ENCODE data around the gene NCMAP.

Gene NCMAP

GRCh38 chr1:24586970-24587820 is 31.3 kb downstream of the NCMAP start:
- peak overlapping the region; percentile 27 for H3K4me2 ChIP-seq
- no peaks in the 10 kb centered on the region for H3K79me2 ChIP-seq (ENCODE audit: insufficient read depth, low read depth)
- peak overlapping the region; percentile 64 for H2AFZ ChIP-seq (ENCODE audit: low read depth)
- peak; percentile 85 for TF ChIP-seq CTCF (conservative IDR thresholded peaks at IDR 0.05; ENCODE audit: low read depth, low read length)
- no peak overlapping the region for H3K9ac ChIP-seq
- no peaks in the 10 kb centered on the region for H4K20me1 ChIP-seq (ENCODE audit: insufficient read depth)
- H3K27me3 ChIP-seq (ENCODE audit: insufficient read depth, low read depth), result no peaks in the 10 kb centered on the region
- H3K36me3 ChIP-seq (ENCODE audit: insufficient read depth), result no peaks in the 10 kb centered on the region
- H3K4me3 ChIP-seq (IDR thresholded peaks at IDR 0.05; ENCODE audit: insufficient read depth, low read depth, low read length), result no peak overlapping the region
- peaks cover 22% of the 10 kb centered on the region for H3K4me1 ChIP-seq (ENCODE audit: low read depth, poor library complexity, severe bottlenecking)
- no peak overlapping the region for H3K27ac ChIP-seq

GRCh38 chr1:24588573-24588972 is 32.7 kb downstream of the NCMAP start:
- peaks cover 22% of the 10 kb centered on the region for H3K4me1 ChIP-seq (ENCODE audit: low read depth, poor library complexity, severe bottlenecking)

GRCh38 chr1:24589200-24589599 is 33.3 kb downstream of the NCMAP start:
- Histone ChIP-seq H3K36me3 (ENCODE audit: insufficient read depth) (no peaks in the 10 kb centered on the region), H3K27me3 (ENCODE audit: insufficient read depth, low read depth) (no peaks in the 10 kb centered on the region), H3K4me2 (no peak overlapping the region), H3K9ac (no peak overlapping the region), H2AFZ (ENCODE audit: low read depth) (no peak overlapping the region), H3K4me3 (IDR thresholded peaks at IDR 0.05; ENCODE audit: insufficient read depth, low read depth, low read length) (no peak overlapping the region), H4K20me1 (ENCODE audit: insufficient read depth) (no peaks in the 10 kb centered on the region), H3K4me1 (ENCODE audit: low read depth, poor library complexity, severe bottlenecking) (peaks cover 15% of the 10 kb centered on the region), H3K79me2 (ENCODE audit: insufficient read depth, low read depth) (no peaks in the 10 kb centered on the region), H3K27ac (no peak overlapping the region)
- no peak for TF ChIP-seq CTCF (conservative IDR thresholded peaks at IDR 0.05; ENCODE audit: low read depth, low read length)

More at GRCh38 chr1:24588573-24588972, 32.7 kb downstream of the NCMAP start:
- Histone ChIP-seq H3K27me3 (ENCODE audit: insufficient read depth, low read depth) (no peaks in the 10 kb centered on the region), H3K4me3 (IDR thresholded peaks at IDR 0.05; ENCODE audit: insufficient read depth, low read depth, low read length) (no peak overlapping the region), H3K36me3 (ENCODE audit: insufficient read depth) (no peaks in the 10 kb centered on the region), H3K4me2 (no peak overlapping the region), H3K9ac (no peak overlapping the region), H2AFZ (ENCODE audit: low read depth) (no peak overlapping the region), H4K20me1 (ENCODE audit: insufficient read depth) (no peaks in the 10 kb centered on the region), H3K27ac (no peak overlapping the region), H3K79me2 (ENCODE audit: insufficient read depth, low read depth) (no peaks in the 10 kb centered on the region)
- no peak for TF ChIP-seq CTCF (conservative IDR thresholded peaks at IDR 0.05; ENCODE audit: low read depth, low read length)

- no peak overlapping the region for H2AFZ ChIP-seq (ENCODE audit: low read depth)
- no peaks in the 10 kb centered on the region for H3K79me2 ChIP-seq (ENCODE audit: insufficient read depth, low read depth)
- H3K4me2 ChIP-seq, result no peak overlapping the region
- H3K27ac ChIP-seq, result no peak overlapping the region
- TF ChIP-seq CTCF (conservative IDR thresholded peaks at IDR 0.05; ENCODE audit: low read depth, low read length), result no peak
- H3K4me1 ChIP-seq (ENCODE audit: low read depth, poor library complexity, severe bottlenecking), result peaks cover 4% of the 10 kb centered on the region
- no peaks in the 10 kb centered on the region for H3K27me3 ChIP-seq (ENCODE audit: insufficient read depth, low read depth)
- no peaks in the 10 kb centered on the region for H4K20me1 ChIP-seq (ENCODE audit: insufficient read depth)
- H3K36me3 ChIP-seq (ENCODE audit: insufficient read depth), result no peaks in the 10 kb centered on the region
- H3K4me3 ChIP-seq (IDR thresholded peaks at IDR 0.05; ENCODE audit: insufficient read depth, low read depth, low read length), result no peak overlapping the region
- no peak overlapping the region for H3K9ac ChIP-seq
Observed at GRCh38 chr1:24591781-24592180, 35.9 kb downstream of the NCMAP start.

Data from KMS-11 (cell line).